ENCODE results near the gene TUBB2A.

TUBB2A gene

GRCh38 chr6:3118353-3119039, 38.8 kb downstream of the TUBB2A start, which contains the start of gene BPHL:
Gene BPHL (plus strand): TSS chr6:3118711. CDS start chr6:3118741, 30 bp downstream.
- DNase-seq = peak; percentile 94 to 97 (median 97)

DNA sequence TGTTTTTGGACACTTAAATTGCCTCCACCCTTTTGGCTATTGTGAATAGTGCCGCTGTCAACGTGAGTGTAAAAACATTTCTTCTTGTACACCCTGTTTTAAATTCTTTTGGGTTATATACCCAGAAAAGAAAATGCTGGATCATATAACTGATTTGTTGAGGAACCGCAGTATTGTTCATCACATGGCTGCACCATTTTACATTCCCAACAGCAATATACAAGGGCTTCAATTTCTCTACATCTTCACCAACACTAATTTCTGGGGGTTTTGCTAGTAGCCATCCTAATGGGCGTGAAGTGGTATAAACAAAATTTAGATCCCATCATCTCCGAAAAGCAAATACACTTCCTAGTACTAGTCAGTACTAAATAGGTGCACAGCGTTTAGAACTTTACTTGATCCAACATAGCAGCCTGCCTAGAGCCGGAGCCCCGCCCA, 39.4 kb downstream of the TUBB2A start:
- peak in 1 of 3 experiments; percentile 54 for DNase-seq

DNA sequence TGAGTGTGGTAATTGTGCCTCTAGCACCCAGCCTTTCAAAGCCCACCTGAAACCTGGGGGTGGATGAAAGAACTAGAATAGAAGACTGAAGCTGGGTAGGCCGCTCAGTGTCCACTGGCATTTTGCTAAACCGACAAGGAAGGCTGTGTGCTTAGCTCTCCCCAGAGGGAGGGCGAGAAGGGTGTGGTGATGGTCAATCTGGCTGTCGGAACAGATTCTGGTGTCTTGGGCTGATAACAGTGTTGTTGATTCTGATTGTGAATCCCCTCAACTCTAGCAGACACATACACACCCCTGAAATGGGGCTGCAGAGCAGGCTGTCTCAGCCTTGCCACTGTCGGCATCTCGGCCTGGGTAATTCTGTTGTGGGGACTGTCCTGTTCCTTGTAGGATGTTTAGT, 43.0 kb downstream of the TUBB2A start:
- DNase-seq = no peak

GRCh38 chr6:3109761-3110160, 47.6 kb downstream of the TUBB2A start:
- no peak for DNase-seq

GRCh38 chr6:3108746-3109414, 48.5 kb downstream of the TUBB2A start:
- peak in 1 of 3 experiments; percentile 57 for DNase-seq
